BJ (cell line): ENCODE measurements around the gene RABGEF1. TPM values are rescaled to one million over a fixed set of nuclear protein-coding genes. Genes with fewer than 3 reads are reported as not detected.

Source experiments
- CTCF ChIA-PET: fragments of 350-600 bp; formaldehyde crosslinking; extraction: SDS; loops from one replicate; lab custom pipeline; 2021; ENCODE audit warnings: antibody characterized with exemption, inconsistent platforms; lab: Yijun Ruan, JAX
- POLR2A ChIA-PET: fragments of 300-600 bp; sonication (Branson Sonifier 250); formaldehyde crosslinking; extraction: SDS; loops from one replicate; lab custom pipeline; 2021; ENCODE audit warnings: antibody characterized with exemption; lab: Charles Lee
- DNase-seq: peaks from one replicate; pipeline ENCODE4 v3.0.0-alpha.2; 2011; ENCODE audit warnings: low read depth
- H3K27me3 ChIP-seq: 2 replicates; pipeline ENCODE4 v1.6.0; 2011; ENCODE audit warnings: low read length; ENCODE audit not compliant: control insufficient read depth, insufficient read depth
- H3K36me3 ChIP-seq: 2 replicates; pipeline ENCODE4 v1.5.1; 2011; ENCODE audit warnings: low read length; ENCODE audit not compliant: control insufficient read depth, insufficient read depth
- H3K4me3 ChIP-seq: 2 replicates; pipeline ENCODE4 v1.5.1; 2011; ENCODE audit warnings: low read depth, mild to moderate bottlenecking, control low read depth, low read length
- polyA plus RNA-seq: library from polyadenylated mRNA; depleted of rRNA; stranded (reverse); fragments of >200 nt; gene quantifications from 2 replicates; pipeline ENCODE4 v1.2.3, GENCODE V29; 2011; rRNA removed
- small RNA-seq: library from RNA; depleted of rRNA; stranded (forward); fragments of <200 nt; gene quantifications from one replicate; pipeline ENCODE3, GENCODE V24; 2012; ENCODE audit warnings: low replicate concordance, low read depth; ENCODE audit not compliant: insufficient read length
- TF ChIP-seq, protein P1 (sequence below): IDR thresholded peaks from 2 replicates; pipeline ENCODE4 v1.5.1; 2011; ENCODE audit warnings: low read depth, mild to moderate bottlenecking, control low read depth, inconsistent platforms, low read length, moderate library complexity; ENCODE audit not compliant: insufficient read depth

Gene RABGEF1
- polyA plus RNA-seq, 1 experiment = 61.0 TPM

GRCh38 chr7:66859794-66860645 lies 119.5 kb downstream of the RABGEF1 start:
- no peak overlapping the region for H3K4me3 ChIP-seq
- H3K27me3 ChIP-seq = no peaks in the 10 kb centered on the region
- POLR2A ChIA-PET = no interaction called here
- TF ChIP-seq, protein P1, sequence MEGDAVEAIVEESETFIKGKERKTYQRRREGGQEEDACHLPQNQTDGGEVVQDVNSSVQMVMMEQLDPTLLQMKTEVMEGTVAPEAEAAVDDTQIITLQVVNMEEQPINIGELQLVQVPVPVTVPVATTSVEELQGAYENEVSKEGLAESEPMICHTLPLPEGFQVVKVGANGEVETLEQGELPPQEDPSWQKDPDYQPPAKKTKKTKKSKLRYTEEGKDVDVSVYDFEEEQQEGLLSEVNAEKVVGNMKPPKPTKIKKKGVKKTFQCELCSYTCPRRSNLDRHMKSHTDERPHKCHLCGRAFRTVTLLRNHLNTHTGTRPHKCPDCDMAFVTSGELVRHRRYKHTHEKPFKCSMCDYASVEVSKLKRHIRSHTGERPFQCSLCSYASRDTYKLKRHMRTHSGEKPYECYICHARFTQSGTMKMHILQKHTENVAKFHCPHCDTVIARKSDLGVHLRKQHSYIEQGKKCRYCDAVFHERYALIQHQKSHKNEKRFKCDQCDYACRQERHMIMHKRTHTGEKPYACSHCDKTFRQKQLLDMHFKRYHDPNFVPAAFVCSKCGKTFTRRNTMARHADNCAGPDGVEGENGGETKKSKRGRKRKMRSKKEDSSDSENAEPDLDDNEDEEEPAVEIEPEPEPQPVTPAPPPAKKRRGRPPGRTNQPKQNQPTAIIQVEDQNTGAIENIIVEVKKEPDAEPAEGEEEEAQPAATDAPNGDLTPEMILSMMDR = no peak
- no peak for DNase-seq
- 0 out of 2 replicates have a peak, but pooled peaks cover 1% of the 10 kb centered on the region for H3K36me3 ChIP-seq
- CTCF ChIA-PET = interaction anchor here (1.1 kb wide), 1 partner anchor 12 kb away, joined by 3 read pairs; no protein-coding TSS in a partner anchor

DNA sequence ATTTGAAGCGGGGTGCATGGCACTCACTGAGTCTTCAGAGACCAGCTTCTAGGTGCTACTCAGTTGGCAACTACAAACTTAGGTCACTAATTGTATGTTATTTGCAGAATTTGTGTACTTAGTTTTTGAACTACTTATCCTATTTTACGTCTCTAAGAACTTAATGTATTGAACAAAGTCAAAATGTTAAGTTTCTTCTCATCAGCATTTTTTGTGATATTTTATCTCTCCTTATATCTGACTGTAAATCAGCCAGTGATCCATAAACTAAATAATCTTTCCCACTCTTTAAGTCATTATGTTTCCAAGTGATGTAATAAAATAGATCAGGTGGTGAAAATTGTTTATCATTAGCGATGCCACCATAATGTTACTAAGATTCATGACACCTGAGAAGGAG lies 120.2 kb downstream of the RABGEF1 start:
- TF ChIP-seq, protein P1 = no peak

More for the DNA sequence above, 120.2 kb downstream of the RABGEF1 start:
- no peak for DNase-seq
- CTCF ChIA-PET = no interaction called here
- Histone ChIP-seq H3K36me3 (0 out of 2 replicates have a peak, but pooled peaks cover 2% of the 10 kb centered on the region), H3K27me3 (no peaks in the 10 kb centered on the region), H3K4me3 (no peak overlapping the region)
- POLR2A ChIA-PET = no interaction called here

Small RNAs within 50 kb of the gene (small RNA-seq; reads per million reads assigned to genes)
- not detected for gene AC027644.2

Other genes starting within 250 kb of the RABGEF1 start
- gene KCTD7, start 111.9 kb upstream of the RABGEF1 start, polyA plus RNA-seq = 13.5 and 21.0 TPM in 2 replicates
- 169 and 281 TPM in 2 replicates for gene TMEM248, start 180.5 kb downstream of the RABGEF1 start, polyA plus RNA-seq